Heart right ventricle (tissue), 16 donors: ENCODE data around the gene PRRT1B. TPM values are rescaled to one million over a fixed set of nuclear protein-coding genes. Genes with fewer than 3 reads are reported as not detected.

Source experiments
- ATAC-seq, 8 donors: fragments of 200-7000 bp; cut with Tn5 transposase; one replicate each; pipeline ENCODE4 v1.9.1; 2020; ENCODE audit warnings: mild to moderate bottlenecking in 8 of 8, moderate library complexity in 8 of 8, moderate number of reproducible peaks in 1 of 8
- DNase-seq, 2 donors: peaks; one replicate each; pipeline ENCODE4 v3.0.0-alpha.2; 2020
- H3K27ac ChIP-seq, 10 donors: fragments of 200-600 bp; sonication (generic) in 2 of 10; one replicate each; pipeline versions ENCODE4 v1.5.0 to v1.8.0; 2020 to 2022; ENCODE audit warnings: mild to moderate bottlenecking in 3 of 10
- H3K27me3 ChIP-seq, 7 donors: fragments of 200-600 bp; one replicate each; pipeline ENCODE4 v1.8.0; 2021 to 2022; ENCODE audit warnings: mild to moderate bottlenecking in 2 of 7
- H3K36me3 ChIP-seq, 9 donors: fragments of 200-600 bp; sonication (generic) in 1 of 9; one replicate each; pipeline versions ENCODE4 v1.5.0 to v1.8.0; 2020 to 2022; ENCODE audit warnings: mild to moderate bottlenecking in 2 of 9
- H3K4me1 ChIP-seq, 9 donors: fragments of 200-600 bp; sonication (generic) in 1 of 9; one replicate each; pipeline versions ENCODE4 v1.5.0 to v1.8.0; 2020 to 2022; ENCODE audit warnings: mild to moderate bottlenecking in 4 of 9
- H3K4me3 ChIP-seq, 10 donors: fragments of 200-600 bp; sonication (generic) in 2 of 10; one replicate each; pipeline versions ENCODE4 v1.5.0 to v1.8.0; 2020 to 2022; ENCODE audit warnings: mild to moderate bottlenecking in 7 of 10, moderate library complexity in 2 of 10
- H3K9me3 ChIP-seq, 11 donors: fragments of 200-600 bp in 10 of 11; sonication (generic) in 2 of 11; one replicate each; pipeline versions ENCODE4 v1.5.0 to v1.8.0; 2013 to 2022; ENCODE audit warnings: mild to moderate bottlenecking in 2 of 11, control low read depth in 1 of 11, moderate library complexity in 1 of 11
- WGBS, 2 donors: extraction: QIAGEN DNeasy Blood & Tissue Kit; methylation state at CpG; one replicate each; pipeline ENCODE4 v1.1.7; 2013; ENCODE audit warnings: inconsistent platforms in 1 of 2; 5-methylcytosine and 5-hydroxymethylcytosine counted together
- intact Hi-C, 10 donors: fragments of 100-400 bp; cut with DNase I; formaldehyde crosslinking; loops; one replicate each; pipeline versions ENCODE4 v1.11.1 to v1.14.2; 2022
- polyA plus RNA-seq, 2 donors: library from polyadenylated mRNA; stranded (reverse); fragments of 200-250 nt; gene quantifications; one replicate each; pipeline ENCODE4 v1.2.3, GENCODE V29; 2013
- total RNA-seq, 10 donors: library from RNA; stranded (reverse); fragmentation: NEBNext Ultra II Directional in 3 of 10; extraction: Animal tissue kit (Norgen Biotek cat#: 25700) in 3 of 10; gene quantifications; one replicate each; pipeline versions ENCODE4 v1.2.1 to v1.2.4, GENCODE V29; 2021 to 2023
- TF ChIP-seq, protein P1 (sequence below), 9 donors: fragments of 200-600 bp; sonication (generic) in 2 of 9; IDR thresholded peaks; one replicate each; pipeline versions ENCODE4 v1.5.0 to v1.8.0; 2021 to 2022; ENCODE audit warnings: antibody characterized with exemption in 9 of 9, mild to moderate bottlenecking in 5 of 9, moderate library complexity in 1 of 9
- donor health status: Arrhythmogenic right ventricular cardiomyopathy.
- donor health status: ischemic (EF 13 %, LVEDD 7.1; RV severe dilation, severe dysfunction).
- donor health status: healthy with polysubstance abuse.
- donor health status: DM: no; HTN: yes; CAD: no.
- donor health status: DM: no; HTN: no; CAD: no.
- donor health status: ischemic (EF 25% LVEDD 6.9; RV normal size, moderate dysfunction).
- donor health status: ischemic (EF 25% LVEDD 5.7; RV mildly dilated, moderate dysfunction).
- donor health status: healthy.
- donor health status: DM: yes; HTN: yes; CAD: no.
- donor health status: Ischemic cardiomyopathy.
- donor health status: ischemic (EF 35%, LVEDD 5.7; RV mildly dilated, moderate dysfunction).
- donor health status: nonischemic (EF 11% LVEDD 7.7; RV severe dilation, severe dysfunction).
- donor health status: DM: yes; HTN: yes; CAD: no.
- donor health status: PGD.
- donor health status: ischemic (EF 29% LVEDD 5.4; RV normal size, mild dysfunction).
- donor health status: nonischemic (EF 23%, LVEDD 6.1; RV moderate dilation, normal function).

The PRRT1B gene
- total and polyA plus RNA-seq, 12 donors = not detected

GRCh38 chr9:131525643-131526565 lies 19.4 kb upstream of the PRRT1B start:
- intact Hi-C loops = no loop called here
- 87 to 90% methylated on average over 19 of the region's 19 CpGs for WGBS, 2 donors
- Histone ChIP-seq H3K36me3 (peaks cover 0 to 93% (median 66%) of the 10 kb centered on the region in 9 donors), H3K9me3 (no peaks in the 10 kb centered on the region), H3K27me3 (no peaks in the 10 kb centered on the region), H3K4me3 (no peak overlapping the region), H3K27ac (no peak overlapping the region), H3K4me1 (peaks cover 4 to 13% (median 11%) of the 10 kb centered on the region in 9 donors)
- TF ChIP-seq, protein P1, sequence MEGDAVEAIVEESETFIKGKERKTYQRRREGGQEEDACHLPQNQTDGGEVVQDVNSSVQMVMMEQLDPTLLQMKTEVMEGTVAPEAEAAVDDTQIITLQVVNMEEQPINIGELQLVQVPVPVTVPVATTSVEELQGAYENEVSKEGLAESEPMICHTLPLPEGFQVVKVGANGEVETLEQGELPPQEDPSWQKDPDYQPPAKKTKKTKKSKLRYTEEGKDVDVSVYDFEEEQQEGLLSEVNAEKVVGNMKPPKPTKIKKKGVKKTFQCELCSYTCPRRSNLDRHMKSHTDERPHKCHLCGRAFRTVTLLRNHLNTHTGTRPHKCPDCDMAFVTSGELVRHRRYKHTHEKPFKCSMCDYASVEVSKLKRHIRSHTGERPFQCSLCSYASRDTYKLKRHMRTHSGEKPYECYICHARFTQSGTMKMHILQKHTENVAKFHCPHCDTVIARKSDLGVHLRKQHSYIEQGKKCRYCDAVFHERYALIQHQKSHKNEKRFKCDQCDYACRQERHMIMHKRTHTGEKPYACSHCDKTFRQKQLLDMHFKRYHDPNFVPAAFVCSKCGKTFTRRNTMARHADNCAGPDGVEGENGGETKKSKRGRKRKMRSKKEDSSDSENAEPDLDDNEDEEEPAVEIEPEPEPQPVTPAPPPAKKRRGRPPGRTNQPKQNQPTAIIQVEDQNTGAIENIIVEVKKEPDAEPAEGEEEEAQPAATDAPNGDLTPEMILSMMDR (IDR thresholded peaks at IDR 0.05) = no peak
- DNase-seq (no peak), ATAC-seq (no peak)

- Histone ChIP-seq H3K4me3 (no peak overlapping the region), H3K4me1 (peaks cover 7 to 19% (median 14%) of the 10 kb centered on the region in 9 donors), H3K9me3 (no peaks in the 10 kb centered on the region), H3K27ac (no peak overlapping the region), H3K27me3 (no peaks in the 10 kb centered on the region), H3K36me3 (peaks cover 0 to 70% (median 52%) of the 10 kb centered on the region in 9 donors)
- TF ChIP-seq, protein P1 (IDR thresholded peaks at IDR 0.05) = no peak
- intact Hi-C loops = no loop called here
- DNase-seq (no peak), ATAC-seq (no peak)
- 93 to 95% methylated on average over 7 of the region's 7 CpGs for WGBS, 2 donors
Observed at GRCh38 chr9:131528186-131528585, 17.1 kb upstream of the PRRT1B start.

DNA sequence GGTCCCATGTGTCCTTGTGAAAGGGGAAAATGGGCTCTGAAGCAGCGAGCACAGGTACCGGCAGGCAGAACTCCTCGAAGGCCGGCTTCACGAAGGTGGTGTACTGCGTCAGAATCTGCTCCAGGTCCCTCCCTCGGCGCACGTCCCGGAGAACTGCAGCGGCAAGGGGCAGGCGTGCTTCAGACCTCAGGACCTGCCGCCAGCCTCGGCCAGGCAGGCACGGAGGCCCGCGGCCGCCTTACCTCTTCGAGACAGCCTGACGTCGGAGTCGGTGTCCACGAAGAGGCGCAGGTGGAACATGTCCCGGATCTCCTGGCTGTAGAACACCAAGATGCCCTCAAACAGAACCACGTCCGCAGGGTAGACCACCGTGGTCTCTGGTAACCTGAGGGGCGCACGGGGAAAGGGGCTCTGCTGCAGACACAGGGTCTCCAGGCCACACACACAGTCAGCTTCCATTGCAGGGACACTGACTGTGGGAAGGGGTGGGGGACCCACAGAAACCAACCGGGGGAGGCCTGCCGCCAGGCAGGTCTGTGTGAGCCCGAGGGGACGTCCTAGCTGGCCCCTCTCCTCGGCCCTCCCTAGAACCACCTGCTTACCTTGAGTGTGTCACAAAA lies 16.3 kb upstream of the PRRT1B start:
- 95 to 98% methylated on average over 35 of the region's 35 CpGs for WGBS, 2 donors

More for the DNA sequence above, 16.3 kb upstream of the PRRT1B start:
- intact Hi-C loops = no loop called here
- peaks cover 7 to 19% (median 14%) of the 10 kb centered on the region in 9 donors for H3K4me1 ChIP-seq
- no peaks in the 10 kb centered on the region for H3K9me3 ChIP-seq
- no peak for ATAC-seq
- peaks cover 0 to 62% (median 44%) of the 10 kb centered on the region in 9 donors for H3K36me3 ChIP-seq
- H3K4me3 ChIP-seq = no peak overlapping the region
- H3K27ac ChIP-seq = no peak overlapping the region
- TF ChIP-seq, protein P1 (IDR thresholded peaks at IDR 0.05) = no peak
- DNase-seq = no peak
- no peaks in the 10 kb centered on the region for H3K27me3 ChIP-seq
